IMR-90 (cell line): Measurements from ENCODE around the gene UBE2N.

Source experiments
- BHLHE40 ChIP-seq: fragments of 150-350 bp; IDR thresholded peaks from 2 replicates; pipeline ENCODE4 v1.6.1; 2016; ENCODE audit warnings: mild to moderate bottlenecking, low read depth, low read length
- CEBPB ChIP-seq: IDR thresholded peaks from 2 replicates; pipeline ENCODE4 v1.6.1; 2012; ENCODE audit warnings: low read depth, low read length, improper control_type of control experiment
- CHD1 ChIP-seq: IDR thresholded peaks from 2 replicates; pipeline ENCODE4 v1.6.1; 2012; ENCODE audit warnings: low read depth, low read length, improper control_type of control experiment
- FOS ChIP-seq: fragments of 150-350 bp; IDR thresholded peaks from 2 replicates; pipeline ENCODE4 v1.6.1; 2016; ENCODE audit warnings: low read depth, low read length
- MAZ ChIP-seq: IDR thresholded peaks from 2 replicates; pipeline ENCODE4 v1.6.1; 2012; ENCODE audit warnings: low read depth, mild to moderate bottlenecking, low read length, improper control_type of control experiment, moderate library complexity, borderline replicate concordance
- POLR2A ChIP-seq: IDR thresholded peaks from 2 replicates; pipeline ENCODE4 v1.6.1; 2012; ENCODE audit warnings: mild to moderate bottlenecking, low read depth, low read length
- RCOR1 ChIP-seq: IDR thresholded peaks from 2 replicates; pipeline ENCODE4 v1.6.1; 2012; ENCODE audit warnings: mild to moderate bottlenecking, low read length, improper control_type of control experiment; ENCODE audit not compliant: insufficient replicate concordance
- RFX5 ChIP-seq: IDR thresholded peaks from 2 replicates; pipeline ENCODE4 v1.8.0; 2012; ENCODE audit warnings: low read depth, mild to moderate bottlenecking, low read length, moderate library complexity
- SMC3 ChIP-seq: fragments of 150-350 bp; IDR thresholded peaks from 2 replicates; pipeline ENCODE4 v1.6.1; 2016; ENCODE audit warnings: low read depth, mild to moderate bottlenecking, antibody characterized with exemption, low read length, moderate library complexity
- TF ChIP-seq, protein P1 (sequence below): conservative IDR thresholded peaks from 2 replicates; pipeline ENCODE4 v1.5.1; 2012; ENCODE audit warnings: mild to moderate bottlenecking, low read depth, low read length, improper control_type of control experiment
- TF ChIP-seq, protein P2 (sequence below): fragments of 150-350 bp; IDR thresholded peaks from 2 replicates; pipeline ENCODE4 v1.6.1; 2017; ENCODE audit warnings: mild to moderate bottlenecking, antibody characterized with exemption, low read length, low read depth
- TF ChIP-seq, protein P3 (sequence below): fragments of 150-350 bp; IDR thresholded peaks from 2 replicates; pipeline ENCODE4 v1.6.1; 2016; ENCODE audit warnings: low read depth, mild to moderate bottlenecking, low read length, moderate library complexity, borderline replicate concordance

DNA sequence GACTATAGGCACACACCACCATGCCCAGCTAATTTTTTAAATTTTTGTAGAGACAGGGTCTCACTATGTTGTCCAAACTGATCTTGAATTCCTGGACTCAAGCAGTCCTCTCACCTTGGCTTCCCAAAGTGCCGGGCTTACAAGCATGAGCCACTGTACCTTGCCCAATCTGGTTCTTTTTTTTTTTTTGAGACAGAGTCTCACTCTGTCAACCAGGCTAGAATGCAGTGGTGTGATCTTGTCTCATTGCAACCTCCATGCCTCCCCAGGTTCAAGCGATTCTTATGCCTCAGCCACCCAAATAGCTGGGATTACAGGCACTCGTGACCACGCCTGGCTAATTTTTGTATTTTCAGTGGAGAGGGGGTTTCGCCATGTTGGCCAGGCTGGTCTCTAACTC is 41.0 kb upstream of the UBE2N start:
- TF ChIP-seq, protein P1, sequence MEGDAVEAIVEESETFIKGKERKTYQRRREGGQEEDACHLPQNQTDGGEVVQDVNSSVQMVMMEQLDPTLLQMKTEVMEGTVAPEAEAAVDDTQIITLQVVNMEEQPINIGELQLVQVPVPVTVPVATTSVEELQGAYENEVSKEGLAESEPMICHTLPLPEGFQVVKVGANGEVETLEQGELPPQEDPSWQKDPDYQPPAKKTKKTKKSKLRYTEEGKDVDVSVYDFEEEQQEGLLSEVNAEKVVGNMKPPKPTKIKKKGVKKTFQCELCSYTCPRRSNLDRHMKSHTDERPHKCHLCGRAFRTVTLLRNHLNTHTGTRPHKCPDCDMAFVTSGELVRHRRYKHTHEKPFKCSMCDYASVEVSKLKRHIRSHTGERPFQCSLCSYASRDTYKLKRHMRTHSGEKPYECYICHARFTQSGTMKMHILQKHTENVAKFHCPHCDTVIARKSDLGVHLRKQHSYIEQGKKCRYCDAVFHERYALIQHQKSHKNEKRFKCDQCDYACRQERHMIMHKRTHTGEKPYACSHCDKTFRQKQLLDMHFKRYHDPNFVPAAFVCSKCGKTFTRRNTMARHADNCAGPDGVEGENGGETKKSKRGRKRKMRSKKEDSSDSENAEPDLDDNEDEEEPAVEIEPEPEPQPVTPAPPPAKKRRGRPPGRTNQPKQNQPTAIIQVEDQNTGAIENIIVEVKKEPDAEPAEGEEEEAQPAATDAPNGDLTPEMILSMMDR: no peak
- no peak for TF ChIP-seq CHD1
- TF ChIP-seq, protein P2, sequence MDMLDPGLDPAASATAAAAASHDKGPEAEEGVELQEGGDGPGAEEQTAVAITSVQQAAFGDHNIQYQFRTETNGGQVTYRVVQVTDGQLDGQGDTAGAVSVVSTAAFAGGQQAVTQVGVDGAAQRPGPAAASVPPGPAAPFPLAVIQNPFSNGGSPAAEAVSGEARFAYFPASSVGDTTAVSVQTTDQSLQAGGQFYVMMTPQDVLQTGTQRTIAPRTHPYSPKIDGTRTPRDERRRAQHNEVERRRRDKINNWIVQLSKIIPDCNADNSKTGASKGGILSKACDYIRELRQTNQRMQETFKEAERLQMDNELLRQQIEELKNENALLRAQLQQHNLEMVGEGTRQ: no peak
- no peak for TF ChIP-seq RCOR1
- no peak for TF ChIP-seq POLR2A
- TF ChIP-seq, protein P3, sequence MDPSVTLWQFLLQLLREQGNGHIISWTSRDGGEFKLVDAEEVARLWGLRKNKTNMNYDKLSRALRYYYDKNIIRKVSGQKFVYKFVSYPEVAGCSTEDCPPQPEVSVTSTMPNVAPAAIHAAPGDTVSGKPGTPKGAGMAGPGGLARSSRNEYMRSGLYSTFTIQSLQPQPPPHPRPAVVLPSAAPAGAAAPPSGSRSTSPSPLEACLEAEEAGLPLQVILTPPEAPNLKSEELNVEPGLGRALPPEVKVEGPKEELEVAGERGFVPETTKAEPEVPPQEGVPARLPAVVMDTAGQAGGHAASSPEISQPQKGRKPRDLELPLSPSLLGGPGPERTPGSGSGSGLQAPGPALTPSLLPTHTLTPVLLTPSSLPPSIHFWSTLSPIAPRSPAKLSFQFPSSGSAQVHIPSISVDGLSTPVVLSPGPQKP: no peak
- TF ChIP-seq BHLHE40: no peak
- TF ChIP-seq CEBPB: no peak
- TF ChIP-seq FOS: no peak
- TF ChIP-seq SMC3: no peak
- TF ChIP-seq RFX5: no peak
- no peak for TF ChIP-seq MAZ
